WI38 (cell line): Measurements from ENCODE around the gene GOLGA6A.
"Not testable (repeated sequence)": the region's sequence is repeated elsewhere in the genome, so short reads cannot be mapped to it uniquely, and the experiment has no call there.

Experiments used
- H3K4me3 ChIP-seq: 2 replicates; pipeline ENCODE4 v1.5.1; 2011; ENCODE audit warnings: low read depth, mild to moderate bottlenecking, control low read depth, low read length
- CTCF ChIP-seq: IDR thresholded peaks from 2 replicates; pipeline ENCODE4 v1.5.1; 2012; ENCODE audit warnings: low read depth, mild to moderate bottlenecking, control low read depth, low read length

Gene GOLGA6A

GRCh38 chr15:74055804-74056203 is 26.5 kb downstream of the GOLGA6A start:
- TF ChIP-seq CTCF, result no peak
- H3K4me3 ChIP-seq, result no peak overlapping the region

- peak; percentile 52 for TF ChIP-seq CTCF
- H3K4me3 ChIP-seq, result no peak overlapping the region
Observed at GRCh38 chr15:74053941-74054529, 28.3 kb downstream of the GOLGA6A start.

GRCh38 chr15:74053517-74053916 is 28.8 kb downstream of the GOLGA6A start:
- H3K4me3 ChIP-seq, result no peak overlapping the region
- TF ChIP-seq CTCF, result no peak

GRCh38 chr15:74052271-74053260 is 29.8 kb downstream of the GOLGA6A start:
- H3K4me3 ChIP-seq, result not testable (repeated sequence)

GRCh38 chr15:74050556-74051234 is 31.7 kb downstream of the GOLGA6A start:
- no peak overlapping the region for H3K4me3 ChIP-seq
- no peak for TF ChIP-seq CTCF

GRCh38 chr15:74050127-74050526 is 32.2 kb downstream of the GOLGA6A start:
- no peak for TF ChIP-seq CTCF
- no peak overlapping the region for H3K4me3 ChIP-seq

- no peak for TF ChIP-seq CTCF
- no peak overlapping the region for H3K4me3 ChIP-seq
Observed at GRCh38 chr15:74046275-74046674, 36.1 kb downstream of the GOLGA6A start.
